HG02571 (cell line): ENCODE results near the gene OSBPL3.
A peak's percentile ranks its signal among the peaks of the same experiment; 100 is the strongest.

Source experiments
- ATAC-seq: cut with Tn5 transposase; IDR thresholded peaks from one replicate; pipeline ENCODE4 v1.9.1; 2021; ENCODE audit warnings: mild to moderate bottlenecking, moderate library complexity; ENCODE audit not compliant: unreplicated experiment

The OSBPL3 gene

GRCh38 chr7:24981171-24981951 is 1.4 kb upstream of the OSBPL3 start:
- no peak for ATAC-seq

GRCh38 chr7:24980534-24981170 is 674 bp upstream of the OSBPL3 start:
- peak; percentile 19 for ATAC-seq

GRCh38 chr7:24979470-24979862 is 512 bp downstream of the OSBPL3 start:
- ATAC-seq = peak; percentile 43

GRCh38 chr7:24978843-24979469 is 1.0 kb downstream of the OSBPL3 start:
- ATAC-seq = peak; percentile 1

- ATAC-seq = no peak
Measured at GRCh38 chr7:24975644-24976260, 4.2 kb downstream of the OSBPL3 start.

GRCh38 chr7:24975172-24975571 is 4.8 kb downstream of the OSBPL3 start:
- no peak for ATAC-seq

GRCh38 chr7:24974026-24974832 is 5.7 kb downstream of the OSBPL3 start:
- no peak for ATAC-seq

GRCh38 chr7:24972991-24973390 is 7.0 kb downstream of the OSBPL3 start:
- ATAC-seq = no peak

GRCh38 chr7:24972166-24972477 is 7.9 kb downstream of the OSBPL3 start:
- no peak for ATAC-seq

- ATAC-seq = no peak
Measured at GRCh38 chr7:24971333-24972165, 8.4 kb downstream of the OSBPL3 start.

GRCh38 chr7:24970676-24971075 is 9.3 kb downstream of the OSBPL3 start:
- ATAC-seq = no peak

- no peak for ATAC-seq
Measured at GRCh38 chr7:24968165-24968564, 11.8 kb downstream of the OSBPL3 start.

GRCh38 chr7:24967696-24968095 is 12.3 kb downstream of the OSBPL3 start:
- no peak for ATAC-seq

- ATAC-seq = no peak
Measured at GRCh38 chr7:24966802-24967201, 13.2 kb downstream of the OSBPL3 start.

GRCh38 chr7:24965831-24966708 is 13.9 kb downstream of the OSBPL3 start:
- peak; percentile 76 for ATAC-seq

GRCh38 chr7:24964191-24964590 is 15.8 kb downstream of the OSBPL3 start:
- ATAC-seq = no peak

- peak; percentile 32 for ATAC-seq
Measured at GRCh38 chr7:24963218-24963617, 16.8 kb downstream of the OSBPL3 start.

GRCh38 chr7:24962418-24962962 is 17.5 kb downstream of the OSBPL3 start:
- ATAC-seq = no peak
